Measurements from ENCODE around the gene ANKRD18A.
"Not testable (repeated sequence)": the region's sequence is repeated elsewhere in the genome, so short reads cannot be mapped to it uniquely, and the experiment has no call there.

ANKRD18A gene

DNA sequence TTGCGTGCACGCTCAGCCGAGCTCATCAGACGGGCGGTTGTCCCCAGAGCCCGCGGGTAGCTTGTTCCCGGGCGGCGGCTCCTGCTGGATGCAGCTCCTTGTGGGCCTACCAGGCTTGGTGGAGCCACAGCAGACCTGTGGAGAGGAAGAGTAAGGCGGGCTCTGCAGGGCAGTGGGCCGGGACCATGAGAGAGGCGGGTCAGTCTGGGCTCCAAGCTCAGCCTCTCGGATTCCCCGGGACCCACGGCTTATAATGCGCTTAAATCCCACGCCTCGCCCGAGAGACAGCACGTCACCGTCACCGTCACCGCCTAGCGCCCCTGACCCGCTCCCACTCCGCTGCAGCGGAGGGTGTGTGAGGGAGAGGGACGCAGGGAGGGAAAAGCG lies 1.9 kb upstream of the ANKRD18A start:
- no peaks in the 10 kb centered on the region for H3K36me3 ChIP-seq (ENCODE audit: low read length)
- no peak overlapping the region for H3K4me2 ChIP-seq (ENCODE audit: low read depth, low read length, poor library complexity, severe bottlenecking)
- no peaks in the 10 kb centered on the region for H3K9me3 ChIP-seq (ENCODE audit: insufficient read depth, low read length)
- no peak overlapping the region for H2AFZ ChIP-seq (ENCODE audit: low read depth, low read length, severe bottlenecking)
- no peak for TF ChIP-seq EZH2phosphoT487 (conservative IDR thresholded peaks at IDR 0.05; ENCODE audit: low read length)
- TF ChIP-seq, protein P1, sequence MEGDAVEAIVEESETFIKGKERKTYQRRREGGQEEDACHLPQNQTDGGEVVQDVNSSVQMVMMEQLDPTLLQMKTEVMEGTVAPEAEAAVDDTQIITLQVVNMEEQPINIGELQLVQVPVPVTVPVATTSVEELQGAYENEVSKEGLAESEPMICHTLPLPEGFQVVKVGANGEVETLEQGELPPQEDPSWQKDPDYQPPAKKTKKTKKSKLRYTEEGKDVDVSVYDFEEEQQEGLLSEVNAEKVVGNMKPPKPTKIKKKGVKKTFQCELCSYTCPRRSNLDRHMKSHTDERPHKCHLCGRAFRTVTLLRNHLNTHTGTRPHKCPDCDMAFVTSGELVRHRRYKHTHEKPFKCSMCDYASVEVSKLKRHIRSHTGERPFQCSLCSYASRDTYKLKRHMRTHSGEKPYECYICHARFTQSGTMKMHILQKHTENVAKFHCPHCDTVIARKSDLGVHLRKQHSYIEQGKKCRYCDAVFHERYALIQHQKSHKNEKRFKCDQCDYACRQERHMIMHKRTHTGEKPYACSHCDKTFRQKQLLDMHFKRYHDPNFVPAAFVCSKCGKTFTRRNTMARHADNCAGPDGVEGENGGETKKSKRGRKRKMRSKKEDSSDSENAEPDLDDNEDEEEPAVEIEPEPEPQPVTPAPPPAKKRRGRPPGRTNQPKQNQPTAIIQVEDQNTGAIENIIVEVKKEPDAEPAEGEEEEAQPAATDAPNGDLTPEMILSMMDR (IDR thresholded peaks at IDR 0.05; ENCODE audit: insufficient read depth, low read length, poor library complexity, severe bottlenecking) = no peak
- H3K27me3 ChIP-seq (ENCODE audit: low read length) = no peaks in the 10 kb centered on the region
- no peaks in the 10 kb centered on the region for H3K9me2 ChIP-seq (replicated peaks; ENCODE audit: insufficient read depth, low read length)
- no peaks in the 10 kb centered on the region for H3K79me2 ChIP-seq (ENCODE audit: insufficient read depth, low read length)
- no peak overlapping the region for H3K4me3 ChIP-seq (ENCODE audit: insufficient read depth, low read length, poor library complexity, severe bottlenecking)
- H4K20me1 ChIP-seq (ENCODE audit: low read depth, low read length) = no peaks in the 10 kb centered on the region
- no peak overlapping the region for H3K9ac ChIP-seq (ENCODE audit: low read length)
- H3F3A ChIP-seq (ENCODE audit: insufficient read depth) = no peaks in the 10 kb centered on the region
- no peak overlapping the region for H3K27ac ChIP-seq (ENCODE audit: low read depth, low read length)

DNA sequence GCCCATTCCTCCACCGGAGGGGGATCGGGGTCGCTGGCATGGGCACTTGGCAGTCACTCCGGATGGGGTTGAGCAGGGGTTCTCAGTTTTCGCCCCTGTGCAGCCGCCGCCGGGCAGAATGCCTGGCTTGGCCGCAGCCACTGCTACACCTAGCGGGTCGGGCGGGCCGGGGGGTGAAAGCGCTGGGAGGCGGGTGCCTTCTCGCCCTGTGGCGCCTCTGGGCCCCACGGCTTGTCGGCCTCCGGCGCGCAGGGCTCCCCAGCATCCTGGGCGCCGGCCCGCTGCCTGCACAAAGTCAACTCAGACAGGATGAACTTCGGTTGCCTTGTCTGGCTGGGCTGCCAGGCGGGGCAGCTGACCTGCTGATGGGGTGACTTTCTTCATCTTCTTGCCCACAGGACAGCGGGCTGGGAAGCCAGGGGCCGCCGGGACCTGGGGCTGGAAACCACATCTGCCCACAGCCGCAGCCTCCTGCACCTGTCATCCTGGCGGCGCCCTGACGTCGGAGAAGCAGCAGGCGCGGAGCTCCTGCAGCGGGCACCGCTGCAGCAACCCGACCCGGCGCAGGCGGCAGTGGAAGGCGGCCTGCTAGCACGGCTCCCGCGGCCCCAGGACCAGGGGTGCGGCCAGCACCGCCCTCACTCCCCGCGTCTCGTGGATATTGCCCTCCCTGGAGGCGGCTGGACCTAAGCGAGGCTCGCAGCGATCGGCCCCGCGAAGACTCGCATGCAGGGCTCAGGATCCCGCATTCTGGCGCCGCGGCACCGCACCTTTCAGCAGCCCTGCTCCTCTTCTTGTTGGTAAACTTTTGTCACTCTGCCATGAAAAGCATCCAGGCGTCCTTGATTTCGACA lies 1.3 kb upstream of the ANKRD18A start:
- Histone ChIP-seq H3K9me2 (replicated peaks; ENCODE audit: insufficient read depth, low read length) (no peaks in the 10 kb centered on the region), H3K4me3 (ENCODE audit: insufficient read depth, low read length, poor library complexity, severe bottlenecking) (no peak overlapping the region), H3K9ac (ENCODE audit: low read length) (no peak overlapping the region), H3K36me3 (ENCODE audit: low read length) (no peaks in the 10 kb centered on the region), H3K27me3 (ENCODE audit: low read length) (no peaks in the 10 kb centered on the region), H3F3A (ENCODE audit: insufficient read depth) (no peaks in the 10 kb centered on the region), H4K20me1 (ENCODE audit: low read depth, low read length) (no peaks in the 10 kb centered on the region), H3K9me3 (ENCODE audit: insufficient read depth, low read length) (no peaks in the 10 kb centered on the region), H3K79me2 (ENCODE audit: insufficient read depth, low read length) (no peaks in the 10 kb centered on the region), H3K27ac (ENCODE audit: low read depth, low read length) (no peak overlapping the region), H3K4me2 (ENCODE audit: low read depth, low read length, poor library complexity, severe bottlenecking) (no peak overlapping the region), H2AFZ (ENCODE audit: low read depth, low read length, severe bottlenecking) (no peak overlapping the region)
- TF ChIP-seq, protein P1 (IDR thresholded peaks at IDR 0.05; ENCODE audit: insufficient read depth, low read length, poor library complexity, severe bottlenecking) = no peak
- no peak for TF ChIP-seq EZH2phosphoT487 (conservative IDR thresholded peaks at IDR 0.05; ENCODE audit: low read length)

DNA sequence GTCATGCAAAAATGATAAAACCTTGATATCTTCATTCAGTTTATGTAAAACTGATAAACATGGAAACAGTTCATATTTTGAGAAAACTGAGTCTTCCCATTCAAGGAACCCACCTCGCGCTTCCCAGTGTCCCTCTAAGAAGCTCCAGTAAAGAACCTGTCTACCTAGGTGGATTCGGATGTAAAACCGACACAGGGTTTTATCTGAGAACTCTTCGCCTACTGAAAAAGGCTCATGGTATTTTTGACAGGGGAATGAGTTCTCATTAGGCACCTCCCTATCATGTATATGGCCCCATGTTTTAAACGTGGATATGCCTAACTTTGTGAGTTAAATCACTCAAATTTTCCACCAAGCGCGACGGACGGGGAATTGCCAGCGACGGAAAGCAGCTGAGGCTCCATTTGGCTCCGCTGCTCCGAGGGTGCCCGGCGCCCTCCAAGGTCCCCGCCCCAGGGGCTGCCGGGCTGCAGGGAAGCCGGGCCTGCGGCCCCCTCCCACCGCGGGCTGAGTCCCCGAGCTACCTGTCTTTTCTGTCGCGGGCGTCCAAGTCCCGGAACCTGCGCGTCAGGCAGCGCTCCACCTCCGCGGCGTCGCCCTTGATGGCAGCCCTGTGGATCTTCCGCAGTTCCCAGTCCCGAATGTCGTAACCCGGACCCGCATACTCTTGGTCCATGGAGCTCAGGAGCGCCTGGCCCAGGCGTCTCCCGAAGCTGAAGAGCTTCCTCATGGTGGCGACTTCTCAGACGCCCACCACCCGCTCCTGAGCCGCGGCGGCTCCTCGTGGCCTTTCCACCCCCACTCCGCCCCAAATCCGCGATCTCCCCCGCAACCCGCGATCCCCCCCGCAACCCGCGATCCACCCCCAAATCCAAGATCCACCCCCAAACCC lies 594 bp downstream of the ANKRD18A start:
- Histone ChIP-seq H3F3A (ENCODE audit: insufficient read depth) (no peaks in the 10 kb centered on the region), H4K20me1 (ENCODE audit: low read depth, low read length) (no peaks in the 10 kb centered on the region), H3K9me2 (replicated peaks; ENCODE audit: insufficient read depth, low read length) (no peaks in the 10 kb centered on the region), H3K9me3 (ENCODE audit: insufficient read depth, low read length) (no peaks in the 10 kb centered on the region), H3K36me3 (ENCODE audit: low read length) (no peaks in the 10 kb centered on the region), H3K27me3 (ENCODE audit: low read length) (no peaks in the 10 kb centered on the region), H2AFZ (ENCODE audit: low read depth, low read length, severe bottlenecking) (no peak overlapping the region), H3K9ac (ENCODE audit: low read length) (no peak overlapping the region), H3K27ac (ENCODE audit: low read depth, low read length) (no peak overlapping the region), H3K4me2 (ENCODE audit: low read depth, low read length, poor library complexity, severe bottlenecking) (no peak overlapping the region), H3K4me3 (ENCODE audit: insufficient read depth, low read length, poor library complexity, severe bottlenecking) (no peak overlapping the region), H3K79me2 (ENCODE audit: insufficient read depth, low read length) (no peaks in the 10 kb centered on the region)
- TF ChIP-seq, protein P1 (IDR thresholded peaks at IDR 0.05; ENCODE audit: insufficient read depth, low read length, poor library complexity, severe bottlenecking) = no peak
- TF ChIP-seq EZH2phosphoT487 (conservative IDR thresholded peaks at IDR 0.05; ENCODE audit: low read length) = no peak

DNA sequence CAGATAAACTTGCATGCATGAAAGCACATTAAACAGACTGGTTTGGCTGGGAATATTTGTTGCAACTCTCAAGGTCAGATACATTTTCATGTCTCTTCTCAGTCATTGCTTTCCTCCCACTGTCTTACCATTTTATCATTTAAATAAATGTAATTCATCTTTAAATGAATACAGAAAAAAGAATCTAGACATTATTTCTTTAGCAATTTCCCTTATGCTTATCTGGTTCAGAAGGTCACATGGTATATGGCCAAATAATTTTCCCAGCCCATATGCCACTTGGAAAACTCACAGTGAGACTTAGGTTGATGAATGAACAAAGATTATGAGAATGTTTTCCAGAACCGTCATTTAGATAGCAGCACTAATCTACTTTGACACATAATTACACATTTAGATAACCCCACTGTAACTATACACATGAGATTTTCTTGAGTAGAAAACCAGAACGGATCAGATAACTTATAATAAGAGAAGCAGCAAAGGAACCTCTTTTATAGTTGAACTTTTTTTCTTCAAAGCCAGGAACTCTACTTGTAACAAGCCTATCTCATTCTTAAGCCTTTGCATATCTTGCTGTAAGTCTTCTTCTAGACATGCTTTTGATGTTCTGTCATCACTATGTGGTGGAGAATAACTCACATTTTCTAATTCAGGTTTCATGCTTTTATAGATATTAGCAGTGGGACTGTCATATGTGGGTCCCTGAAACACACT lies 22.2 kb downstream of the ANKRD18A start:
- H3K36me3 ChIP-seq (ENCODE audit: low read length); H3F3A ChIP-seq (ENCODE audit: insufficient read depth); H3K4me2 ChIP-seq (ENCODE audit: low read depth, low read length, poor library complexity, severe bottlenecking); H2AFZ ChIP-seq (ENCODE audit: low read depth, low read length, severe bottlenecking); H3K9me3 ChIP-seq (ENCODE audit: insufficient read depth, low read length); H4K20me1 ChIP-seq (ENCODE audit: low read depth, low read length); H3K27ac ChIP-seq (ENCODE audit: low read depth, low read length); H3K79me2 ChIP-seq (ENCODE audit: insufficient read depth, low read length); H3K9ac ChIP-seq (ENCODE audit: low read length); H3K9me2 ChIP-seq (replicated peaks; ENCODE audit: insufficient read depth, low read length); H3K4me3 ChIP-seq (ENCODE audit: insufficient read depth, low read length, poor library complexity, severe bottlenecking); H3K27me3 ChIP-seq (ENCODE audit: low read length): not testable (repeated sequence)

DNA sequence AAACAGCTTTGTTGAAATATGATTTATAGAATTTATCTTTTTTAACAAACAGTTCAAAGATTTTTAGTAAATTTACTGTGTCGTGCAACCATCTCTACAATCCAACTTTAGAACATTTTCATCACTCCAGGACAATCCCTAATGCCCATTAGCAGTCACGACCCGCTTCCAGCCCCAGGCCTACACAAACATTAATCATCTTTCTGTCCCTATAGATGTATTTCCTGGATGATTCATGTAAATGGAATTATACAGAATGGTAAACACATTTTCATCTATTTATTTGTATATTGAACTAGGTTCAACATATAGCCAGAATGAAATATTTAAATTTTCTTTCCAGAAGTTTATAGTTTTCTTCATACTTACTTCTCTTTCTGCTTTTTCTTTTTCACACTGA lies 25.3 kb downstream of the ANKRD18A start:
- not testable (repeated sequence) for H3K27me3 ChIP-seq (ENCODE audit: low read length); H3K36me3 ChIP-seq (ENCODE audit: low read length); H3K27ac ChIP-seq (ENCODE audit: low read depth, low read length); H3K79me2 ChIP-seq (ENCODE audit: insufficient read depth, low read length); H3K9ac ChIP-seq (ENCODE audit: low read length); H2AFZ ChIP-seq (ENCODE audit: low read depth, low read length, severe bottlenecking); H3F3A ChIP-seq (ENCODE audit: insufficient read depth); H3K4me2 ChIP-seq (ENCODE audit: low read depth, low read length, poor library complexity, severe bottlenecking); H3K9me2 ChIP-seq (replicated peaks; ENCODE audit: insufficient read depth, low read length); H3K4me3 ChIP-seq (ENCODE audit: insufficient read depth, low read length, poor library complexity, severe bottlenecking); H4K20me1 ChIP-seq (ENCODE audit: low read depth, low read length); H3K9me3 ChIP-seq (ENCODE audit: insufficient read depth, low read length)
